Metanephros (tissue), 2 donors: ENCODE data around the gene BTK. TPM values are rescaled to one million over a fixed set of nuclear protein-coding genes. Genes with fewer than 3 reads are reported as not detected.

Source experiments
- small RNA-seq: library from RNA; depleted of rRNA; stranded (forward); fragments of <200 nt; gene quantifications from one replicate; pipeline ENCODE3, GENCODE V24; 2014; ENCODE audit warnings: low replicate concordance
- total RNA-seq: library from RNA; depleted of rRNA; stranded (reverse); fragments of >200 nt; gene quantifications from one replicate; pipeline ENCODE4 v1.2.3, GENCODE V29; 2014

BTK gene
- 6.0 TPM for total RNA-seq

GRCh38 chrX:101385795-101386541, at the start of gene BTK:
BTK (minus strand) TSS chrX:101386191; CDS start chrX:101375284, 10,907 bp downstream.

GRCh38 chrX:101407748-101408531, 21.9 kb upstream of the BTK start, which contains the start of the genes GLA and HNRNPH2:
GLA (minus strand) TSS chrX:101407925; CDS start chrX:101407903, 22 bp downstream.
HNRNPH2 (plus strand) TSS chrX:101408222; CDS start chrX:101411989, 3,767 bp downstream.

GRCh38 chrX:101390664-101391525, 4.9 kb upstream of the BTK start, which contains the start of gene RPL36A:
RPL36A (plus strand) TSS chrX:101391011; CDS start chrX:101391044, 33 bp downstream.

GRCh38 chrX:101348452-101349192, 37.4 kb downstream of the BTK start, which contains the start of gene TIMM8A:
TIMM8A (minus strand) TSS chrX:101348742; CDS start chrX:101348664, 78 bp downstream.

Small RNA genes lying within 50 kb of the gene (small RNA-seq; reads per million reads assigned to genes)
- not detected for gene RNU6-934P

Other genes starting within 250 kb of the BTK start
- gene DRP2, start 166.4 kb downstream of the BTK start, total RNA-seq = 2.9 TPM
- 0.18 TPM for gene TAF7L, start 94.9 kb downstream of the BTK start, total RNA-seq
- gene TIMM8A, start 37.4 kb downstream of the BTK start, total RNA-seq = 7.1 TPM
- gene RPL36A, start 4.8 kb upstream of the BTK start, total RNA-seq = 376 TPM
- gene GLA, start 21.7 kb upstream of the BTK start, total RNA-seq = 25.6 TPM
- 60.8 TPM for gene HNRNPH2, start 22.0 kb upstream of the BTK start, total RNA-seq
- 16.4 TPM for gene ARMCX4, start 99.3 kb upstream of the BTK start, total RNA-seq
- 43.8 TPM for gene ARMCX1, start 164.4 kb upstream of the BTK start, total RNA-seq
- 43.2 TPM for gene ARMCX6, start 231.8 kb upstream of the BTK start, total RNA-seq
- gene ARMCX3, start 237.0 kb upstream of the BTK start, total RNA-seq = 74.8 TPM